Measurements from ENCODE around the gene FAM184B.

DNA sequence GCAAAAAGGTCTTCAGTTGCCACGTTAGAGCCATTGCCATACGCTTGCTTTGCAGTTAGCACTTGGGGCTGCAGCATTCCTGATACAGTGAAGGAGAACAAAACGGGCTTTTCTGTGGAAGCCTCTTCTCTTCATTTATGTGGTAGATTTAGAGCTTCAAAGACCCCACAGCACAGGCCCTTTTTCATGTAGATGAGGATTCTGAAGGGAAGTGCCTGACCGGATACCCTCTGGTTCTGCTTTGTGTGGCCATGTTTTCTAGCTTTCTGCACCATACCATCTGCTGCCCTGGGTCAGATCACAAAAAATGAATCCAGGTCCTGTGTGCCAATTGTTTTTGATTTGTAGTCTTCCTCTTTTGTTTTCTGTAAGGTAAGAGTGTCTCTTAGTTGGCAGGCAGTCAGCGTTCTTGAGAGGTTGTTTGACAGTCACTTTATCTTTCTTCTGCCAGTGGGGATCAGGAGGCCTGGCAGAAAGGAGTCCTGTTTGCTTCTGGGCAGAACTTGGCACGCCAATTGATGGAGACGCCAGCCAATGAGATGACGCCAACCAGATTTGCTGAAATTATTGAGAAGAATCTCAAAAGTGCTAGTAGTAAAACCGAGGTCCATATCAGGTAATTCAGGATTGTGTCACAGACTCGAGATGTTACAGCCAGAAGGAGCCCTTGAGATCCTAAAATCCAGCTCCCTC is 196.8 kb downstream of the FAM184B start:
- TF ChIP-seq, protein P1, sequence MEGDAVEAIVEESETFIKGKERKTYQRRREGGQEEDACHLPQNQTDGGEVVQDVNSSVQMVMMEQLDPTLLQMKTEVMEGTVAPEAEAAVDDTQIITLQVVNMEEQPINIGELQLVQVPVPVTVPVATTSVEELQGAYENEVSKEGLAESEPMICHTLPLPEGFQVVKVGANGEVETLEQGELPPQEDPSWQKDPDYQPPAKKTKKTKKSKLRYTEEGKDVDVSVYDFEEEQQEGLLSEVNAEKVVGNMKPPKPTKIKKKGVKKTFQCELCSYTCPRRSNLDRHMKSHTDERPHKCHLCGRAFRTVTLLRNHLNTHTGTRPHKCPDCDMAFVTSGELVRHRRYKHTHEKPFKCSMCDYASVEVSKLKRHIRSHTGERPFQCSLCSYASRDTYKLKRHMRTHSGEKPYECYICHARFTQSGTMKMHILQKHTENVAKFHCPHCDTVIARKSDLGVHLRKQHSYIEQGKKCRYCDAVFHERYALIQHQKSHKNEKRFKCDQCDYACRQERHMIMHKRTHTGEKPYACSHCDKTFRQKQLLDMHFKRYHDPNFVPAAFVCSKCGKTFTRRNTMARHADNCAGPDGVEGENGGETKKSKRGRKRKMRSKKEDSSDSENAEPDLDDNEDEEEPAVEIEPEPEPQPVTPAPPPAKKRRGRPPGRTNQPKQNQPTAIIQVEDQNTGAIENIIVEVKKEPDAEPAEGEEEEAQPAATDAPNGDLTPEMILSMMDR (conservative IDR thresholded peaks at IDR 0.05; ENCODE audit: low read depth, low read length): no peak
- TF ChIP-seq POLR2A (IDR thresholded peaks at IDR 0.05; ENCODE audit: low read depth, low read length): no peak
- TF ChIP-seq MXI1 (IDR thresholded peaks at IDR 0.05; ENCODE audit: borderline replicate concordance, low read depth, low read length): no peak
- TF ChIP-seq, protein P2, sequence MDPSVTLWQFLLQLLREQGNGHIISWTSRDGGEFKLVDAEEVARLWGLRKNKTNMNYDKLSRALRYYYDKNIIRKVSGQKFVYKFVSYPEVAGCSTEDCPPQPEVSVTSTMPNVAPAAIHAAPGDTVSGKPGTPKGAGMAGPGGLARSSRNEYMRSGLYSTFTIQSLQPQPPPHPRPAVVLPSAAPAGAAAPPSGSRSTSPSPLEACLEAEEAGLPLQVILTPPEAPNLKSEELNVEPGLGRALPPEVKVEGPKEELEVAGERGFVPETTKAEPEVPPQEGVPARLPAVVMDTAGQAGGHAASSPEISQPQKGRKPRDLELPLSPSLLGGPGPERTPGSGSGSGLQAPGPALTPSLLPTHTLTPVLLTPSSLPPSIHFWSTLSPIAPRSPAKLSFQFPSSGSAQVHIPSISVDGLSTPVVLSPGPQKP (IDR thresholded peaks at IDR 0.05; ENCODE audit: borderline replicate concordance, low read depth, low read length): no peak
- no peak for TF ChIP-seq SMC3 (IDR thresholded peaks at IDR 0.05; ENCODE audit: low read depth, low read length)
